ENCODE measurements around the gene COL23A1. TPM values are rescaled to one million over a fixed set of nuclear protein-coding genes. Genes with fewer than 3 reads are reported as not detected.
A peak's percentile ranks its signal among the peaks of the same experiment; 100 is the strongest.
"Not testable (repeated sequence)": the region's sequence is repeated elsewhere in the genome, so short reads cannot be mapped to it uniquely, and the experiment has no call there.

COL23A1 gene
- total RNA-seq, 2 donors from 2014 or later: 5.5 to 6.0 TPM

- intact Hi-C loops (cut with DNase I): no loop called here
- DNase-seq (no peak), ATAC-seq (no peak)
Measured at GRCh38 chr5:178320281-178320855, 269.8 kb downstream of the COL23A1 start.

- ATAC-seq (no peak), DNase-seq (no peak)
- intact Hi-C loops (cut with DNase I): no loop called here
Measured at GRCh38 chr5:178319541-178320041, 270.6 kb downstream of the COL23A1 start.

GRCh38 chr5:178318893-178319292 is 271.3 kb downstream of the COL23A1 start:
- DNase-seq (no peak), ATAC-seq (no peak)
- intact Hi-C loops (cut with DNase I): no loop called here

GRCh38 chr5:178318382-178318781 is 271.8 kb downstream of the COL23A1 start:
- DNase-seq (no peak), ATAC-seq (no peak)
- intact Hi-C loops (cut with DNase I): no loop called here

GRCh38 chr5:178317727-178318126 is 272.5 kb downstream of the COL23A1 start:
- DNase-seq; intact Hi-C loops (cut with DNase I); ATAC-seq: not testable (repeated sequence)

GRCh38 chr5:178314961-178315820 is 275.0 kb downstream of the COL23A1 start:
- ATAC-seq: no peak
- intact Hi-C loops (cut with DNase I): no loop called here
- no peak for DNase-seq

GRCh38 chr5:178314061-178314660 is 276.0 kb downstream of the COL23A1 start:
- no peak for ATAC-seq
- DNase-seq: no peak
- intact Hi-C loops (cut with DNase I): no loop called here

- intact Hi-C loops (cut with DNase I): no loop called here
- no peak for DNase-seq
Measured at GRCh38 chr5:178313316-178313715, 276.9 kb downstream of the COL23A1 start.

GRCh38 chr5:178312880-178313282 is 277.3 kb downstream of the COL23A1 start:
- peak; percentile 59 for DNase-seq
- intact Hi-C loops (cut with DNase I): no loop called here

More at GRCh38 chr5:178313316-178313715, 276.9 kb downstream of the COL23A1 start:
- no peak for ATAC-seq

GRCh38 chr5:178310130-178310865 is 279.9 kb downstream of the COL23A1 start:
- no peak for ATAC-seq
- intact Hi-C loops (cut with DNase I): no loop called here
- no peak for DNase-seq

More at GRCh38 chr5:178312880-178313282, 277.3 kb downstream of the COL23A1 start:
- ATAC-seq: peak in 1 of 2 donors; percentile 69

GRCh38 chr5:178309271-178310013 is 280.8 kb downstream of the COL23A1 start:
- ATAC-seq (peak in 1 of 2 donors; percentile 50), DNase-seq (no peak)
- intact Hi-C loops (cut with DNase I): no loop called here

- intact Hi-C loops (cut with DNase I): no loop called here
- DNase-seq (no peak), ATAC-seq (no peak)
Measured at GRCh38 chr5:178308541-178309092, 281.6 kb downstream of the COL23A1 start.

GRCh38 chr5:178307267-178308045 is 282.7 kb downstream of the COL23A1 start:
- DNase-seq (no peak), ATAC-seq (no peak)
- intact Hi-C loops (cut with DNase I): no loop called here

GRCh38 chr5:178306430-178307225 is 283.6 kb downstream of the COL23A1 start:
- intact Hi-C loops (cut with DNase I): no loop called here
- no peak for DNase-seq
- ATAC-seq: no peak

- intact Hi-C loops (cut with DNase I): no loop called here
- ATAC-seq (no peak), DNase-seq (no peak)
Measured at GRCh38 chr5:178305801-178306200, 284.4 kb downstream of the COL23A1 start.

GRCh38 chr5:178304761-178305645 is 285.2 kb downstream of the COL23A1 start:
- DNase-seq (no peak), ATAC-seq (no peak)
- intact Hi-C loops (cut with DNase I): no loop called here
